H1 (cell line): Measurements from ENCODE around the gene GNB5.

Experiments
- CREB1 ChIP-seq: IDR thresholded peaks from 2 replicates; pipeline ENCODE4 v1.6.1; 2012; ENCODE audit warnings: inconsistent platforms
- EGR1 ChIP-seq: IDR thresholded peaks from 2 replicates; pipeline ENCODE4 v1.6.1; 2011; ENCODE audit warnings: low read depth, low read length, borderline replicate concordance
- EZH2 ChIP-seq: fragments of 200-600 bp; sonication (generic); IDR thresholded peaks from 2 replicates; pipeline ENCODE4 v1.7.1; 2012; ENCODE audit warnings: low read depth, mild to moderate bottlenecking, moderate library complexity, low read length, inconsistent platforms; ENCODE audit not compliant: severe bottlenecking
- GABPA ChIP-seq: IDR thresholded peaks from 2 replicates; pipeline ENCODE4 v1.6.1; 2011; ENCODE audit warnings: mild to moderate bottlenecking, low read length, moderate library complexity, borderline replicate concordance; ENCODE audit not compliant: insufficient read depth
- GTF2F1 ChIP-seq: IDR thresholded peaks from 2 replicates; pipeline ENCODE4 v1.6.1; 2012; ENCODE audit warnings: low read depth, low read length, improper control_type of control experiment, borderline replicate concordance
- RFX5 ChIP-seq: IDR thresholded peaks from 2 replicates; pipeline ENCODE4 v1.6.1; 2011; ENCODE audit warnings: low read depth, low read length, improper control_type of control experiment, borderline replicate concordance
- SIN3A ChIP-seq, 2 experiments: IDR thresholded peaks in 1 of 2; conservative IDR thresholded peaks in 1 of 2; 2 replicates each; pipeline ENCODE4 v1.6.1; 2011 to 2012; ENCODE audit warnings: low read length in 2 of 2, improper control_type of control experiment in 1 of 2, low read depth in 1 of 2, mild to moderate bottlenecking in 1 of 2
- TCF12 ChIP-seq: IDR thresholded peaks from 2 replicates; pipeline ENCODE4 v1.6.1; 2011; ENCODE audit warnings: low read depth, mild to moderate bottlenecking, low read length
- TF ChIP-seq, protein P1 (sequence below), 3 experiments: IDR thresholded peaks; 1 replicate in 2 of 3; 2 replicates in 1 of 3; pipeline versions ENCODE4 v1.5.1 to v1.6.1; 2011; ENCODE audit warnings: low read length in 3 of 3, mild to moderate bottlenecking in 3 of 3, inconsistent platforms in 2 of 3, low read depth in 1 of 3, moderate library complexity in 1 of 3; ENCODE audit not compliant: insufficient read depth in 1 of 3; ENCODE audit errors: control extremely low read depth in 1 of 3
- TF ChIP-seq, protein P2 (sequence below): IDR thresholded peaks from 2 replicates; pipeline ENCODE4 v1.6.1; 2011; ENCODE audit warnings: low read length, improper control_type of control experiment

DNA sequence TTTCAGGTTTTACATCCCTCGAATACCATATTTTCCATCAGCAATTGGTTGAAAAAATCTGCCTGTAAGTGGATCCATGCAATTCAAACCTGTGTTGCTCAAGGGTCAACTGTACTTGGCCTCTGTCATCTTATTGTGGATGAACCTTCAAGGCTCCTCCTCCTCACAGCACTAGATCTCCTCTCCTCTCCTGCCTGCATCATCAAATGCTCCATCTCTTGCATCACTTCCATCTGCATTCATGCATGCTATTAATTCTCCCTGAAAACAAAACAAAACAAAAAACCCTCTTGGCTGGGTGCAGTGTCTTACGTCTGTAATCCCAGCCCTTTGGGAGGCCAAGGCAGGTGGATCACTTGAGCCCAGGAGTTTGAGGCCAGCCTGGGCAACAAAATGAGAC lies 88.7 kb downstream of the GNB5 start:
- no peak for TF ChIP-seq TCF12
- TF ChIP-seq RFX5 = no peak
- TF ChIP-seq, protein P1, sequence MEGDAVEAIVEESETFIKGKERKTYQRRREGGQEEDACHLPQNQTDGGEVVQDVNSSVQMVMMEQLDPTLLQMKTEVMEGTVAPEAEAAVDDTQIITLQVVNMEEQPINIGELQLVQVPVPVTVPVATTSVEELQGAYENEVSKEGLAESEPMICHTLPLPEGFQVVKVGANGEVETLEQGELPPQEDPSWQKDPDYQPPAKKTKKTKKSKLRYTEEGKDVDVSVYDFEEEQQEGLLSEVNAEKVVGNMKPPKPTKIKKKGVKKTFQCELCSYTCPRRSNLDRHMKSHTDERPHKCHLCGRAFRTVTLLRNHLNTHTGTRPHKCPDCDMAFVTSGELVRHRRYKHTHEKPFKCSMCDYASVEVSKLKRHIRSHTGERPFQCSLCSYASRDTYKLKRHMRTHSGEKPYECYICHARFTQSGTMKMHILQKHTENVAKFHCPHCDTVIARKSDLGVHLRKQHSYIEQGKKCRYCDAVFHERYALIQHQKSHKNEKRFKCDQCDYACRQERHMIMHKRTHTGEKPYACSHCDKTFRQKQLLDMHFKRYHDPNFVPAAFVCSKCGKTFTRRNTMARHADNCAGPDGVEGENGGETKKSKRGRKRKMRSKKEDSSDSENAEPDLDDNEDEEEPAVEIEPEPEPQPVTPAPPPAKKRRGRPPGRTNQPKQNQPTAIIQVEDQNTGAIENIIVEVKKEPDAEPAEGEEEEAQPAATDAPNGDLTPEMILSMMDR (IDR thresholded peaks at IDR 0.05; ENCODE audit: control extremely low read depth in 1 of 3, insufficient read depth in 1 of 3, low read depth in 1 of 3, low read length in 3 of 3) = no peak
- no peak for TF ChIP-seq EGR1
- TF ChIP-seq SIN3A (conservative IDR thresholded peaks at IDR 0.05 in 1 of 2, IDR thresholded peaks at IDR 0.05 in 1 of 2; ENCODE audit: low read depth in 1 of 2, low read length in 2 of 2) = no peak
- TF ChIP-seq CREB1 = no peak
- TF ChIP-seq EZH2 = no peak
- TF ChIP-seq GABPA = no peak
- TF ChIP-seq, protein P2, sequence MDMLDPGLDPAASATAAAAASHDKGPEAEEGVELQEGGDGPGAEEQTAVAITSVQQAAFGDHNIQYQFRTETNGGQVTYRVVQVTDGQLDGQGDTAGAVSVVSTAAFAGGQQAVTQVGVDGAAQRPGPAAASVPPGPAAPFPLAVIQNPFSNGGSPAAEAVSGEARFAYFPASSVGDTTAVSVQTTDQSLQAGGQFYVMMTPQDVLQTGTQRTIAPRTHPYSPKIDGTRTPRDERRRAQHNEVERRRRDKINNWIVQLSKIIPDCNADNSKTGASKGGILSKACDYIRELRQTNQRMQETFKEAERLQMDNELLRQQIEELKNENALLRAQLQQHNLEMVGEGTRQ = no peak
- no peak for TF ChIP-seq GTF2F1
